HepG2 (cell line): ENCODE data around the gene ALG8. TPM values are rescaled to one million over a fixed set of nuclear protein-coding genes. Genes with fewer than 3 reads are reported as not detected.
A peak's percentile ranks its signal among the peaks of the same experiment; 100 is the strongest.

Source experiments
- CAMTA2 ChIP-seq: sonication (generic); formaldehyde crosslinking; IDR thresholded peaks from 2 replicates; pipeline ENCODE4 v1.4.0; 2020; ENCODE audit warnings: mild to moderate bottlenecking, missing genetic modification reagents, borderline replicate concordance
- ETV5 ChIP-seq: IDR thresholded peaks from 2 replicates; pipeline ENCODE4 v1.6.1; 2018; ENCODE audit warnings: missing biosample characterization, missing genetic modification reagents, inconsistent platforms, borderline replicate concordance
- KAT2B ChIP-seq: fragments of 150-350 bp; IDR thresholded peaks from 2 replicates; pipeline ENCODE4 v1.6.1; 2014; ENCODE audit warnings: low read depth, low read length, borderline replicate concordance
- MAFG ChIP-seq: sonication (generic); formaldehyde crosslinking; IDR thresholded peaks from 2 replicates; pipeline ENCODE4 v1.5.1; 2020; ENCODE audit warnings: mild to moderate bottlenecking, missing genetic modification reagents
- MEF2D ChIP-seq: sonication (generic); formaldehyde crosslinking; IDR thresholded peaks from 2 replicates; pipeline ENCODE4 v1.5.1; 2020; ENCODE audit warnings: mild to moderate bottlenecking, missing genetic modification reagents
- NPAS2 ChIP-seq: sonication (generic); formaldehyde crosslinking; IDR thresholded peaks from 2 replicates; pipeline ENCODE4 v1.8.0; 2022; ENCODE audit warnings: mild to moderate bottlenecking, missing genetic modification reagents, borderline replicate concordance
- NRL ChIP-seq: sonication (generic); formaldehyde crosslinking; IDR thresholded peaks from 2 replicates; pipeline ENCODE4 v1.5.0; 2020; ENCODE audit warnings: missing genetic modification reagents, mild to moderate bottlenecking, moderate library complexity, borderline replicate concordance
- PAXIP1 ChIP-seq: sonication (generic); formaldehyde crosslinking; conservative IDR thresholded peaks from 2 replicates; pipeline ENCODE4 v1.4.0; 2020; ENCODE audit warnings: mild to moderate bottlenecking, missing genetic modification reagents, moderate library complexity
- POGK ChIP-seq: sonication (generic); formaldehyde crosslinking; conservative IDR thresholded peaks from 2 replicates; pipeline ENCODE4 v1.8.0; 2022; ENCODE audit warnings: mild to moderate bottlenecking, moderate library complexity, missing genetic modification reagents
- SALL1 ChIP-seq: sonication (generic); formaldehyde crosslinking; IDR thresholded peaks from 2 replicates; pipeline ENCODE4 v1.8.0; 2022; ENCODE audit warnings: mild to moderate bottlenecking, missing genetic modification reagents
- STAT6 ChIP-seq: sonication (generic); formaldehyde crosslinking; IDR thresholded peaks from 2 replicates; pipeline ENCODE4 v1.4.0; 2020; ENCODE audit warnings: missing genetic modification reagents, mild to moderate bottlenecking, borderline replicate concordance
- TSC22D2 ChIP-seq: sonication (generic); formaldehyde crosslinking; IDR thresholded peaks from 2 replicates; pipeline ENCODE4 v1.5.1; 2020; ENCODE audit warnings: missing genetic modification reagents, mild to moderate bottlenecking, borderline replicate concordance
- U2AF1 ChIP-seq: fragments of 200-400 bp; formaldehyde crosslinking; optimal IDR thresholded peaks from 2 replicates; pipeline ENCODE3; 2017; ENCODE audit warnings: mild to moderate bottlenecking, low read depth, low read length
- ZBTB38 ChIP-seq: sonication (generic); formaldehyde crosslinking; IDR thresholded peaks from 2 replicates; pipeline ENCODE4 v1.5.1; 2020; ENCODE audit warnings: mild to moderate bottlenecking, missing genetic modification reagents
- ZFX ChIP-seq: sonication (generic); formaldehyde crosslinking; IDR thresholded peaks from 2 replicates; pipeline ENCODE4 v1.4.0; 2020; ENCODE audit warnings: mild to moderate bottlenecking, low read depth, missing genetic modification reagents, moderate library complexity
- ZMYM3 ChIP-seq: sonication (generic); formaldehyde crosslinking; IDR thresholded peaks from 2 replicates; pipeline ENCODE4 v1.5.1; 2020; ENCODE audit warnings: mild to moderate bottlenecking, missing genetic modification reagents
- ZNF710 ChIP-seq: sonication (generic); formaldehyde crosslinking; IDR thresholded peaks from 2 replicates; pipeline ENCODE4 v1.5.0; 2020; ENCODE audit warnings: mild to moderate bottlenecking, missing genetic modification reagents, borderline replicate concordance
- ZSCAN9 ChIP-seq: IDR thresholded peaks from 2 replicates; pipeline ENCODE4 v1.6.1; 2016; ENCODE audit warnings: borderline replicate concordance
- polyA plus RNA-seq, 8 experiments: library from polyadenylated mRNA; depleted of rRNA in 3 of 8; stranded (reverse) in 7 of 8; unstranded in 1 of 8; fragments of >200 nt; fragmentation: Illumina TruSeq in 4 of 8; extraction: Trizol in 4 of 8; gene quantifications; 2 replicates each; pipeline versions ENCODE4 v1.2.1 to v1.2.3, GENCODE V29; 2011 to 2016; ENCODE audit warnings: low read depth in 4 of 8, missing spikeins in 1 of 8, mixed read lengths in 1 of 8; ENCODE audit not compliant: insufficient read depth in 1 of 8
- total RNA-seq, 5 experiments: library from RNA; depleted of rRNA; stranded (reverse); fragments of >200 nt; fragmentation: Illumina TruSeq; extraction: Trizol; gene quantifications; 2 replicates each; pipeline ENCODE4 v1.2.3, GENCODE V29; 2016; ENCODE audit warnings: low read depth in 1 of 5

The ALG8 gene
- total and polyA plus RNA-seq, 2 of the 13 experiments (the other 11 are each of a cell fraction or from before 2014, with no cell fraction given), result 75.8 to 88.0 TPM

GRCh38 chr11:78156127-78156844 is 16.9 kb upstream of the ALG8 start (continued):
- TF ChIP-seq ZSCAN9 (CRISPR knock-in tag) (peak; percentile 81; the same call in 1 of the 2 replicates), MEF2D (CRISPR knock-in tag) (peak; percentile 99), PAXIP1 (CRISPR knock-in tag) (peak; percentile 98), ZNF710 (CRISPR knock-in tag) (peak; percentile 77; the same call in 1 of the 2 replicates), ZMYM3 (CRISPR knock-in tag) (peak; percentile 56; the same call in 1 of the 2 replicates), ETV5 (CRISPR knock-in tag) (peak; percentile 83), POGK (CRISPR knock-in tag) (peak; percentile 66), NRL (no peak), KAT2B (peak; percentile 61; the same call in 1 of the 2 replicates), CAMTA2 (CRISPR knock-in tag) (no peak), SALL1 (CRISPR knock-in tag) (peak; percentile 98), MAFG (peak; percentile 84), NPAS2 (CRISPR knock-in tag) (no peak), ZFX (peak; percentile 92), STAT6 (CRISPR knock-in tag) (no peak), ZBTB38 (peak; percentile 76), TSC22D2 (no peak), U2AF1 (no peak)
